ENCODE results near the gene CLK2. TPM values are rescaled to one million over a fixed set of nuclear protein-coding genes. Genes with fewer than 3 reads are reported as not detected.

The CLK2 gene
- 68.7 TPM for polyA plus RNA-seq
- long read RNA-seq, donor 1, partial matches to known transcripts = 0 of 6 reads
- long read RNA-seq, donor 1, other reads (novel, unspliced or antisense) = 0 of 6 reads
- long read RNA-seq, donor 2, partial matches to known transcripts = 7 of 11 reads
- long read RNA-seq, donor 2, other reads (novel, unspliced or antisense) = 0 of 11 reads
- long read RNA-seq, donor 3 = 0 reads
- long read RNA-seq, donor 4, partial matches to known transcripts = 0 of 1 reads
- long read RNA-seq, donor 4, other reads (novel, unspliced or antisense) = 0 of 1 reads
- long read RNA-seq, donor 5, partial matches to known transcripts = 0 of 6 reads
- long read RNA-seq, donor 5, other reads (novel, unspliced or antisense) = 0 of 6 reads
- long read RNA-seq, donor 6, partial matches to known transcripts = 6 of 11 reads
- long read RNA-seq, donor 6, other reads (novel, unspliced or antisense) = 0 of 11 reads
- long read RNA-seq, donor 7, partial matches to known transcripts = 0 of 3 reads
- long read RNA-seq, donor 7, other reads (novel, unspliced or antisense) = 0 of 3 reads
- long read RNA-seq, donor 8, partial matches to known transcripts = 7 of 13 reads
- long read RNA-seq, donor 8, other reads (novel, unspliced or antisense) = 0 of 13 reads
- long read RNA-seq, donor 9, partial matches to known transcripts = 6 of 12 reads
- long read RNA-seq, donor 9, other reads (novel, unspliced or antisense) = 0 of 12 reads
- long read RNA-seq, donor 10, partial matches to known transcripts = 0 of 4 reads
- long read RNA-seq, donor 10, other reads (novel, unspliced or antisense) = 0 of 4 reads
- long read RNA-seq, donor 11, partial matches to known transcripts = 0 of 5 reads
- long read RNA-seq, donor 11, other reads (novel, unspliced or antisense) = 0 of 5 reads

- Histone ChIP-seq H3K4me3 (ENCODE audit: low read length) (peak within 1 kb of the TSS; percentile 69), H3K4me1 (ENCODE audit: control insufficient read depth, insufficient read depth, low read length) (peaks cover 18% of the 10 kb centered on the region), H3K27ac (ENCODE audit: low read length) (peak within 1 kb of the TSS; percentile 94), H3K9me3 (ENCODE audit: control insufficient read depth, low read depth, low read length) (no peaks in the 10 kb centered on the region), H3K27me3 (ENCODE audit: control insufficient read depth, insufficient read depth, low read length) (no peaks in the 10 kb centered on the region), H3K36me3 (ENCODE audit: control insufficient read depth, insufficient read depth, low read length) (peaks cover 23% of the 10 kb centered on the region)
- WGBS (ENCODE audit: insufficient coverage, low lambda C conversion rate) = no CpG with 5 or more reads among the region's 61 CpGs
- DNase-seq = peak; percentile 98 to 99
Measured at GRCh38 chr1:155273343-155274245, at the start of gene CLK2. CLK2 (minus strand) TSS chr1:155273504; CDS start chr1:155270977, 2,527 bp downstream.

GRCh38 chr1:155322571-155322952, 49.3 kb upstream of the CLK2 start:
- no CpG with 5 or more reads among the region's 28 CpGs for WGBS (ENCODE audit: insufficient coverage, low lambda C conversion rate)
- Histone ChIP-seq H3K4me3 (ENCODE audit: low read length) (peak overlapping the region; percentile 92), H3K4me1 (ENCODE audit: control insufficient read depth, insufficient read depth, low read length) (peaks cover 50% of the 10 kb centered on the region), H3K9me3 (ENCODE audit: control insufficient read depth, low read depth, low read length) (no peaks in the 10 kb centered on the region), H3K36me3 (ENCODE audit: control insufficient read depth, insufficient read depth, low read length) (peaks cover 34% of the 10 kb centered on the region), H3K27me3 (ENCODE audit: control insufficient read depth, insufficient read depth, low read length) (no peaks in the 10 kb centered on the region), H3K27ac (ENCODE audit: low read length) (peak overlapping the region; percentile 99)
- DNase-seq = peak in 1 of 2 donors; percentile 59

- peaks cover 56% of the 10 kb centered on the region for H3K4me1 ChIP-seq (ENCODE audit: control insufficient read depth, insufficient read depth, low read length)
- no peak for DNase-seq
Measured at GRCh38 chr1:155321639-155322503, 48.6 kb upstream of the CLK2 start.

GRCh38 chr1:155320661-155321617, 47.6 kb upstream of the CLK2 start, which contains the start of gene RUSC1:
RUSC1 (plus strand) TSS chr1:155320894; CDS start chr1:155321774, 880 bp downstream.
- peak; percentile 70 to 83 for DNase-seq
- Histone ChIP-seq H3K36me3 (ENCODE audit: control insufficient read depth, insufficient read depth, low read length) (peaks cover 23% of the 10 kb centered on the region), H3K27me3 (ENCODE audit: control insufficient read depth, insufficient read depth, low read length) (no peaks in the 10 kb centered on the region), H3K27ac (ENCODE audit: low read length) (peak within 1 kb of the TSS; percentile 42), H3K4me3 (ENCODE audit: low read length) (peak within 1 kb of the TSS; percentile 56), H3K9me3 (ENCODE audit: control insufficient read depth, low read depth, low read length) (no peaks in the 10 kb centered on the region), H3K4me1 (ENCODE audit: control insufficient read depth, insufficient read depth, low read length) (peaks cover 57% of the 10 kb centered on the region)
- 27% methylated on average over 3 of the region's 51 CpGs for WGBS (ENCODE audit: insufficient coverage, low lambda C conversion rate)

More at GRCh38 chr1:155321639-155322503, 48.6 kb upstream of the CLK2 start:
- Histone ChIP-seq H3K27me3 (ENCODE audit: control insufficient read depth, insufficient read depth, low read length) (no peaks in the 10 kb centered on the region), H3K9me3 (ENCODE audit: control insufficient read depth, low read depth, low read length) (no peaks in the 10 kb centered on the region), H3K36me3 (ENCODE audit: control insufficient read depth, insufficient read depth, low read length) (peaks cover 30% of the 10 kb centered on the region), H3K4me3 (ENCODE audit: low read length) (peak overlapping the region; percentile 92), H3K27ac (ENCODE audit: low read length) (peak overlapping the region; percentile 99)
- WGBS (ENCODE audit: insufficient coverage, low lambda C conversion rate) = no CpG with 5 or more reads among the region's 27 CpGs

- DNase-seq = no peak
- H3K9me3 ChIP-seq (ENCODE audit: control insufficient read depth, low read depth, low read length) = no peaks in the 10 kb centered on the region
- WGBS (ENCODE audit: insufficient coverage, low lambda C conversion rate) = 100% methylated on average over 1 of the region's 11 CpGs
- H3K4me3 ChIP-seq (ENCODE audit: low read length) = peak overlapping the region; percentile 56
- peaks cover 20% of the 10 kb centered on the region for H3K36me3 ChIP-seq (ENCODE audit: control insufficient read depth, insufficient read depth, low read length)
- peak overlapping the region; percentile 42 for H3K27ac ChIP-seq (ENCODE audit: low read length)
- peaks cover 52% of the 10 kb centered on the region for H3K4me1 ChIP-seq (ENCODE audit: control insufficient read depth, insufficient read depth, low read length)
- no peaks in the 10 kb centered on the region for H3K27me3 ChIP-seq (ENCODE audit: control insufficient read depth, insufficient read depth, low read length)
Measured at GRCh38 chr1:155320252-155320651, 46.9 kb upstream of the CLK2 start.

GRCh38 chr1:155319536-155319935, 46.2 kb upstream of the CLK2 start:
- no peaks in the 10 kb centered on the region for H3K27me3 ChIP-seq (ENCODE audit: control insufficient read depth, insufficient read depth, low read length)
- H3K27ac ChIP-seq (ENCODE audit: low read length) = no peak overlapping the region
- no peak overlapping the region for H3K4me3 ChIP-seq (ENCODE audit: low read length)
- H3K36me3 ChIP-seq (ENCODE audit: control insufficient read depth, insufficient read depth, low read length) = peaks cover 26% of the 10 kb centered on the region
- WGBS (ENCODE audit: insufficient coverage, low lambda C conversion rate) = no CpG with 5 or more reads among the region's 5 CpGs
- peaks cover 52% of the 10 kb centered on the region for H3K4me1 ChIP-seq (ENCODE audit: control insufficient read depth, insufficient read depth, low read length)
- DNase-seq = no peak
- H3K9me3 ChIP-seq (ENCODE audit: control insufficient read depth, low read depth, low read length) = no peaks in the 10 kb centered on the region

GRCh38 chr1:155318082-155318481, 44.8 kb upstream of the CLK2 start:
- no peak for DNase-seq
- H3K36me3 ChIP-seq (ENCODE audit: control insufficient read depth, insufficient read depth, low read length) = peaks cover 30% of the 10 kb centered on the region
- WGBS (ENCODE audit: insufficient coverage, low lambda C conversion rate) = 100% methylated on average over 1 of the region's 9 CpGs

GRCh38 chr1:155316922-155317321, 43.6 kb upstream of the CLK2 start:
- peaks cover 43% of the 10 kb centered on the region for H3K4me1 ChIP-seq (ENCODE audit: control insufficient read depth, insufficient read depth, low read length)
- H3K27ac ChIP-seq (ENCODE audit: low read length) = peak overlapping the region; percentile 62
- peaks cover 36% of the 10 kb centered on the region for H3K36me3 ChIP-seq (ENCODE audit: control insufficient read depth, insufficient read depth, low read length)
- H3K4me3 ChIP-seq (ENCODE audit: low read length) = no peak overlapping the region
- WGBS (ENCODE audit: insufficient coverage, low lambda C conversion rate) = no CpG with 5 or more reads among the region's 3 CpGs
- H3K9me3 ChIP-seq (ENCODE audit: control insufficient read depth, low read depth, low read length) = no peaks in the 10 kb centered on the region
- DNase-seq = peak in 1 of 2 donors; percentile 82
- H3K27me3 ChIP-seq (ENCODE audit: control insufficient read depth, insufficient read depth, low read length) = no peaks in the 10 kb centered on the region

More at GRCh38 chr1:155318082-155318481, 44.8 kb upstream of the CLK2 start:
- no peak overlapping the region for H3K4me3 ChIP-seq (ENCODE audit: low read length)
- peaks cover 52% of the 10 kb centered on the region for H3K4me1 ChIP-seq (ENCODE audit: control insufficient read depth, insufficient read depth, low read length)
- no peaks in the 10 kb centered on the region for H3K9me3 ChIP-seq (ENCODE audit: control insufficient read depth, low read depth, low read length)
- H3K27ac ChIP-seq (ENCODE audit: low read length) = peak overlapping the region; percentile 62
- no peaks in the 10 kb centered on the region for H3K27me3 ChIP-seq (ENCODE audit: control insufficient read depth, insufficient read depth, low read length)

All from large intestine (tissue), 12 donors.